Muscle layer of duodenum (tissue), 2 donors: ENCODE data around the gene PHF10.

ENCODE experiments used
- H3K27ac ChIP-seq: one replicate; pipeline ENCODE4 v1.7.0; 2013; ENCODE audit warnings: mild to moderate bottlenecking, low read length
- H3K27me3 ChIP-seq: one replicate; pipeline ENCODE4 v1.7.0; 2013; ENCODE audit warnings: low read depth, mild to moderate bottlenecking, control low read depth, low read length
- H3K36me3 ChIP-seq, 2 donors: one replicate each; pipeline ENCODE4 v1.7.0; 2013; ENCODE audit warnings: low read length in 2 of 2, control low read depth in 1 of 2, mild to moderate bottlenecking in 1 of 2; ENCODE audit not compliant: insufficient read depth in 2 of 2, control insufficient read depth in 1 of 2
- H3K4me1 ChIP-seq, 2 donors: one replicate each; pipeline ENCODE4 v1.7.0; 2013; ENCODE audit warnings: low read length in 2 of 2, mild to moderate bottlenecking in 2 of 2, control low read depth in 1 of 2, moderate library complexity in 1 of 2; ENCODE audit not compliant: insufficient read depth in 2 of 2, control insufficient read depth in 1 of 2
- H3K4me3 ChIP-seq, 2 donors: one replicate each; pipeline ENCODE4 v1.7.0; 2013; ENCODE audit warnings: low read length in 2 of 2, low read depth in 1 of 2, mild to moderate bottlenecking in 1 of 2
- H3K9me3 ChIP-seq, 2 donors: one replicate each; pipeline ENCODE4 v1.7.0; 2013; ENCODE audit warnings: low read length in 2 of 2, control low read depth in 1 of 2, mild to moderate bottlenecking in 1 of 2; ENCODE audit not compliant: control insufficient read depth in 1 of 2
- donor health status: healthy.

The PHF10 gene

GRCh38 chr6:169659820-169660610 lies 64.3 kb downstream of the PHF10 start:
- no peaks in the 10 kb centered on the region for H3K9me3 ChIP-seq
- no peaks in the 10 kb centered on the region for H3K4me1 ChIP-seq
- no peak overlapping the region for H3K4me3 ChIP-seq
- peaks cover 13 to 56% of the 10 kb centered on the region in 2 donors for H3K36me3 ChIP-seq
- no peaks in the 10 kb centered on the region for H3K27me3 ChIP-seq
- H3K27ac ChIP-seq, result no peak overlapping the region

GRCh38 chr6:169657284-169657610 lies 67.1 kb downstream of the PHF10 start:
- no peaks in the 10 kb centered on the region for H3K4me1 ChIP-seq
- peaks cover 5 to 46% of the 10 kb centered on the region in 2 donors for H3K36me3 ChIP-seq
- no peak overlapping the region for H3K27ac ChIP-seq
- no peak overlapping the region for H3K4me3 ChIP-seq
- H3K9me3 ChIP-seq, result no peaks in the 10 kb centered on the region
- H3K27me3 ChIP-seq, result no peaks in the 10 kb centered on the region

- Histone ChIP-seq H3K27ac (no peak overlapping the region), H3K36me3 (peaks cover 5 to 46% of the 10 kb centered on the region in 2 donors), H3K4me3 (no peak overlapping the region), H3K9me3 (no peaks in the 10 kb centered on the region), H3K27me3 (no peaks in the 10 kb centered on the region), H3K4me1 (no peaks in the 10 kb centered on the region)
These were observed 67.6 kb downstream of the PHF10 start for GRCh38 chr6:169656546-169657283.

DNA sequence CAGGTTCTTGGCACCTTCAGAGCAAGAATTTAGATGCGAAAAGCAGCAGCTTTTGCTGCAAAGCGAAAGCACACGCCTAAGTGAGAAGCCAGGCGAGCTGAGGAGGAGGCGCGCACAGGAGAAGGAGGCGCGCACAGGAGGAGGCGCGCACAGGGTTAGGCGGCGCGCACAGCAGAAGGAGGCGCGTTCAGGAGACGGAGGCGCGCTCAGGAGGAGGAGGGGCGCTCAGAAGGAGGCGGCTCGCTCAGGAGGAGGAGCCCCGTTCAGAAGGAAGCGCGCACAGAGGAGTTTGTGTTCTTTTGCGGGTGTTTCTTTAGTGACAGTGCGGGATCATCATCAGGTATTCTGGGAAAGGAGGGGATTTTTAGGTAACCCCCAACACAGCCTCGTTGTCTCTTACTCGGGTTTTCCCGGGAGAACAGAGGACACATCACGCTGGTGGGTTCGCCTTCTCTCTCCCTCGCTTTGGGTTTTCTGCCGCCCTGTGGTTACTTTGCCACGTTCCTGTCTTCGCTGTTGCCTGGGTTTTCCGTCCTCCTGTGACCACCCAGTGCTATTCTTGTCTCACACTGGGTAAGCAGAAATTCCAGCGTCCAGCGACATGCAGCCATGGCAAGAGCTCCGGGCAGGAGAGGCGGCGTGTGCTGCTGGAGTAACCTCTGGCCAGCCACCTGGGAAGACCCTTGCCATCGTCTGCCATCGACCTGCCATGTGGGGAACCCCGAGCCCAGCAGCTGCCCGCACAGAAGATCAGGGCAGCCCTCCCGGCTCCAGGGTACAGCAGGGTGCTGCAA lies 69.5 kb downstream of the PHF10 start:
- Histone ChIP-seq H3K27ac (peak overlapping the region; percentile 76), H3K27me3 (no peaks in the 10 kb centered on the region), H3K4me1 (no peaks in the 10 kb centered on the region), H3K4me3 (peak overlapping the region; percentile 66 to 77), H3K9me3 (no peaks in the 10 kb centered on the region), H3K36me3 (peaks cover 5 to 33% of the 10 kb centered on the region in 2 donors)
